ENCODE measurements around the gene ITPKB. TPM values are rescaled to one million over a fixed set of nuclear protein-coding genes. Genes with fewer than 3 reads are reported as not detected.

The ITPKB gene
- polyA plus RNA-seq, 4 donors: 24.4 to 25.2 (median 24.8) TPM

- DNase-seq (ENCODE audit: low read depth in 4 of 4, low spot score in 3 of 4): no peak
Observed at GRCh38 chr1:226672339-226672762, 66.7 kb downstream of the ITPKB start.

GRCh38 chr1:226671277-226671676 is 67.8 kb downstream of the ITPKB start:
- no peak for DNase-seq (ENCODE audit: low read depth in 4 of 4, low spot score in 3 of 4)

GRCh38 chr1:226670073-226670472 is 69.0 kb downstream of the ITPKB start:
- DNase-seq (ENCODE audit: low read depth in 4 of 4, low spot score in 3 of 4): no peak

GRCh38 chr1:226668173-226668560 is 70.9 kb downstream of the ITPKB start:
- DNase-seq (ENCODE audit: low read depth in 4 of 4, low spot score in 3 of 4): no peak

DNA sequence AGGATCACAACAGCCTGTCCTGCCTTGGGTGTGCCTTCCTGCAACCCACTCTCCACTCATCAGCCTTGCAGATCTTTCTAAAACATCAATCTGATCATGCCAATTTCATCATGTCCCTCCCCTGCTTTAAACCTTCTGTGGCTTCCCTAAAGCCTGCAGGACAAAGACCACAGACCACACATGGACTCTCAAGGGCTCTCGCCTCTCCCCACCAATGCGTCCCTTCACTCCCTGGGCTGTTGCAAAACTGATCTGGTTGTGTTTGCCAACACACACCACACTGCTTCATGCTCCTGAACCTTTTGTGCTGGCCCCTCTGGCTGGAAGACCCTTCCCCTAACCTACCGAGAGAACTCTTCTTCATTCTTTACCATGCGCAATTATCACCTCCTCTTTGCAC is 72.4 kb downstream of the ITPKB start:
- no peak for DNase-seq (ENCODE audit: low read depth in 4 of 4, low spot score in 3 of 4)

DNA sequence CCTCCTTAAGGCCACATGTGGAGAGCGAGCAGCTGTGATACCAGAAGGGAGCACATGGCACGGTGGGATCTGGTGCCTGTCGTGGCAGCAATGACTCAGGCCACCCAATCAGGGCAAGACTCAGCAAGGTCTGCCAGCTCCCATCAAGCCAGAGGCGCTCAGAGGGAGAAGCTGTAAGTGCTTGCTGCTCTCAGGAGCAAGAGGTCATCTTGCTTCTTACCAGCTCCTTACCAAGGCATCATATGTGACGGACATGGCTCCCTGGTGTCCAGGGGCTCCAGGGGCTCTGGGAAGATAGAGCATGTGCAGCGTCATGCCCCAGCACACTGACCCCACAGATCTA is 72.9 kb downstream of the ITPKB start:
- DNase-seq (ENCODE audit: low read depth in 4 of 4, low spot score in 3 of 4): no peak

DNA sequence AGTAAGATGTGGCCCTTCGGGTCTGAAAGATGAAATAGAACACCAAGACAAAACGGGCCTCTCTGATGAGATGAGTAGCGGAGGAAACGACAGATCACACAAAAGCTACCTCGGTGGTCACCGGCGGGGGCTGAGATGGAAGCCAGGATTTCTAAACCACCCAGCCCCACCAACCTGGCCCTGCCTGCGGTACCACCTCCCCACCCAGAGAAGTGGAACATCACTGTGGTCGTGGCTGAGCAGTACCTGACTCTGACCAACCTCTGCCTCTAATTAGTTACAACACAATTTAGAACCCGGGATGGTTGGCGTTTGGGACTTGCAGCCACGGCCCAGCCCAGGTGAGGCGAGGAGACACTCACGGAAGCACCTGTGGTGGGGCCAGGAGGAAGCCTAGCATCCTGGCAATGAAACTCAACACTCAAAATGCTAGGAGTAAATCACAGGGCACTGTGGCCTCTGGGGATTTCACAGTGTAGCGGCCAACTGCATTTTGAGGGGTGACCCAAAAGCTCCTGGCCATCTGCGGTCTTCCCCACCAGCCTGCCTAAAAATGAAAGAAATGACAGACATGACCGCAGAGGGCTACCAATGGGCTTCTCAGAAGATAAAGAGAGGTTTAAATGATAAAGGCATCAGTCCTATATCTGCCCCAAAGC is 73.4 kb downstream of the ITPKB start:
- DNase-seq (ENCODE audit: low read depth in 4 of 4, low spot score in 3 of 4): no peak

- DNase-seq (ENCODE audit: low read depth in 4 of 4, low spot score in 3 of 4): no peak
Observed at GRCh38 chr1:226664413-226665101, 74.5 kb downstream of the ITPKB start.

DNA sequence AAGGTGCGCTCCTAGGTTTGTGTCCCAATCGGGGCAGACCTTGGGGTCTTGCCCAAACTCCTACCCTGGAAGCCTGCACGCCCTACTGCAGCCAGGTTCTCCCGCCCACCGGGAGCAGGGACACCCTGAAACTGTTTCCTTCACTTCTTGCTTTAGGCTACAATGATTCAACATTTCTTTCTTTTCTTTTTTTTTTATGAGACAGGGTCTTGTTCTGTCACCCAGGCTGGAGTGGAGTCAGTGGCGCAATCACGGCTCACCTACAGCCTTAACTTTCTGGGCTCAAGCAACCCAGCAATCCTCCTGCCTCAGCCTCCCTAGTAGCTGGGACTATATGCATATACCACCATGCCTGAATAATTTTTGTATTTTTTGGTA is 75.8 kb downstream of the ITPKB start:
- DNase-seq (ENCODE audit: low read depth in 4 of 4, low spot score in 3 of 4): no peak

DNA sequence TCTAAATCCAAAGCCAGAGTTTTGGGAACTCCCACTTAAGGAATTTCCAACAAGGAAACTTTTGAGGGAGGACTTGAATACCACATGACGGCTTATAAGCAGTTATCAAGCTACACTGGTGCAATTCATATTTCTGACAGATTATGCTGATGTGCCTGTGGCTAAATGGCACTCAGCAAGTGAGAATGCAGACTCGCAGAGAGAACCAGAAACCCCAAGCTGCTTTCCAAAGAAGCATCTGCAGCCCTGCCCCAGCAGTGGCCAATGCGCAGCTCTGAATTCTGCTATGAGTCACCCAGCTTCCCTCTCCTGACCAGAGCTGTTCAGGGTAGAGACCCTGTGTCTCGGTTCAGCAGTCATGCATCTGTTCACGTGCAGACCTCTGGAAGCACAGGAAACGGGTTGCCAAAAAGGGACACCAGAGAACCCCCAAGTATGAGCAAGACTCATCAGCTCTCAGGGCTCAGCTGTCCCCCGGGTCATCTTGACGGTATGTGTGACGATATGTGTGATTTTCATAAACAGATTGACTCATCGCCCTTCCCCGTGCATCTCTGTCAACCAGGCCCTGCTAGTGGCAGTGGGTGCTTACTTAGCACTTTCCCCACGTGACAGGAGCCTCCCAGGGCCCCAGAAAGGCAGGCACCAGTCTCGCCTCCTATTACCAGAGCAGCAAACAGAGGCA is 76.3 kb downstream of the ITPKB start:
- no peak for DNase-seq (ENCODE audit: low read depth in 4 of 4, low spot score in 3 of 4)

DNA sequence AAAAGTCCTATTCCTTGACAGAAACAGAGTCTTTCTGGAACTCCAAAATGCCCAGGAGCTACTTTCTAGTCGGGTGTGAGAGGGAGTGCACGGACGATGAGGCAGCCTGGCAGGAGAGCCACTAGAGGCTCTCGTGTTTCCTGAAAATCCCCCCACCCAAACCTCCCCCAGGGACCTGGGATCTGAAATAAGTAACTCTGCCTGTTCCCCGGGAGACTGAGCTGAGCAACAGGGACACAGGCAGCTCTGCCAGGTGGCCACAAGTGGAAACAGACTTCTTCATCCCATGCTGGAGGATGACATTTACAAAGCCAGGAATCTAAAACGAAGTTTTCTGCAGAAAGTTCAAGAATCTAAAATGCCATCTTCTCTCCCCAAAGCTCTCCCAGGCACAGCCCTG is 77.1 kb downstream of the ITPKB start:
- no peak for DNase-seq (ENCODE audit: low read depth in 4 of 4, low spot score in 3 of 4)

- no peak for DNase-seq (ENCODE audit: low read depth in 4 of 4, low spot score in 3 of 4)
Observed at GRCh38 chr1:226661271-226661670, 77.8 kb downstream of the ITPKB start.

GRCh38 chr1:226660410-226661182 is 78.5 kb downstream of the ITPKB start:
- no peak for DNase-seq (ENCODE audit: low read depth in 4 of 4, low spot score in 3 of 4)

- no peak for DNase-seq (ENCODE audit: low read depth in 4 of 4, low spot score in 3 of 4)
Observed at GRCh38 chr1:226659641-226660040, 79.4 kb downstream of the ITPKB start.

DNA sequence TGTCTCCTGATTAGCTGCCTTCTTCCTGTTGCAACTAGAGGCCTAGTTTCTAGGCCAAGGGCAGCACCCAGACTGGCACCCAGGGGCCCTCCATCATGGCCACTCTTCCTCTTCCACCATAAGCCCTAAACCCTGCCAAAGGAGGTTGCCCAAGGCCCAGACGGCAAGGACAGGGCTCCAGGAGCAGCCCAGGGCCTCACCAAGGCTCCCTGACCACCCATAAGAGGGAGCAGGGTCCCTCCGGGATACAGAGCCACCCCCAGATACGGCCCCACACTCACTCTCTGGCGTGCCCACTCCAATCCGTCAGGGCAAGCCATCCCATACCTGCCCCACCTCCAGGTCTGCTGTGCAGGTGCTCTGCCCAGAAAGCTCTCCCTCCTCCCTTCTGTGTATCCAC is 79.9 kb downstream of the ITPKB start:
- DNase-seq (ENCODE audit: low read depth in 4 of 4, low spot score in 3 of 4): no peak

- DNase-seq (ENCODE audit: low read depth in 4 of 4, low spot score in 3 of 4): no peak
Observed at GRCh38 chr1:226658546-226659125, 80.4 kb downstream of the ITPKB start.

- DNase-seq (ENCODE audit: low read depth in 4 of 4, low spot score in 3 of 4): no peak
Observed at GRCh38 chr1:226657895-226658545, 81.1 kb downstream of the ITPKB start.

GRCh38 chr1:226656601-226657277 is 82.3 kb downstream of the ITPKB start:
- DNase-seq (ENCODE audit: low read depth in 4 of 4, low spot score in 3 of 4): no peak

DNA sequence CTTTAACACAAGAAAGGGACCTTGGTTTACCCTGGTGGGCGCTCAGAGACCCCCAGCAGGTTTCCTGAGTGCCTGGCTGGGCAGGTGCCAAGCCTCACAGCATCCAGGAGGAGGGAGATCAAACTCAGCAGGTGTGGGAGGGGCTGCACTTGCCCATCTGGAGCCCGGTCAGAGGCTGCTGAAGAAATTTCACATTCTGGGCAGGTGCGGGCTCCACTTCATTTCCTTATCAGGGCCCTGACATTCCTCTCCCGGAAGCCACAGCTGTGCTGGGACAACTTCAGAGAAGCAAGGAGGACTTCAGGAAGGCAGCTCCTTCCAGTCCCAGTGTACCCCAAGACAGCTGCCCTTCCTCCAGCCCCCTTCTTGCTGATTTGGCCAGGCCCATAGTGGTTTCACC is 82.9 kb downstream of the ITPKB start:
- DNase-seq (ENCODE audit: low read depth in 4 of 4, low spot score in 3 of 4): no peak

Measured in right renal pelvis (tissue), 4 donors.